Stimulated activated CD8-positive, alpha-beta memory T cell treated with anti-CD3 and anti-CD28 coated beads, Interleukin-4, amount 100 ng/mL, for 48 hours (primary cell): ENCODE measurements around the gene ZNF526.
A peak's percentile ranks its signal among the peaks of the same experiment; 100 is the strongest.

ENCODE experiments used
- DNase-seq: peaks from one replicate; pipeline ENCODE4 v3.0.0-alpha.2; 2020

ZNF526 gene

DNA sequence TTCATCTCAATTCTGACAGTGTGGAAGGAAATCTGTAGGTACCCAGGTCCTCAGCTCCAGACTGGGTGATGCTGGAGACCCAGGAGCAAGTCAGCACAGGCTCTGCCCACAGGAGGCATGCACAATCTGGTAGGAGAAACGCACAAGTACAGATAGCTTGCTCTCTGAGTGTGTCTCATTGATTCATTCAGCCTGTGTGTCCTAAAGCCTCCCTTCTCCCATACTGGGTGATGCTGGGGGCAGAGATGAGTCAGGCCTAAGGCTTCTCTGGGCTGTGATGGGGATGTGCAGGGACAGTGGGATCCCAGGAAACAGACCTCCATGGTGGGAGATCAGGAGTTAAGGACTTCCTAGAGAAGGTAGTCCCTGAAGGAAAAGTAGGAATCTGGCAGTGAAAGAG is 6.8 kb downstream of the ZNF526 start:
- no peak for DNase-seq

DNA sequence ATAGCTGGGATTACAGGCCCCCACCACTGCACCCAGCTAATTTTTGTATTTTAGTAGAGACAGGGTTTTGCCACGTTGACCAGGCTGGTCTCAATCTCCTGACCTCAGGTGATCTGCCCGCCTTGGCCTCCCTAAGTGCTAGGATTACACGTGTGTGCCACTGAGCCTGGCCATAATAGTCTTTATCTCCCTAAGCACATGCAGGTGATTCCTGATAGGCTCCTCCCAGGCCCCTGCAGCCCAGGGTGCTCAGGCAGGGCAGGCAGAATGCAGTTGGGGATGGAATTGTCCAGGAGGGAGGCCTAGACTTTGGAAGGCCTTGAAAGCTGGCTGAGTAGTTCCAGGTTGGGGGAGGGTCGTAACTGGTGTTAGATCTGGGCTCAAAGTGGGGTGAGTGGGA is 8.5 kb downstream of the ZNF526 start:
- no peak for DNase-seq

DNA sequence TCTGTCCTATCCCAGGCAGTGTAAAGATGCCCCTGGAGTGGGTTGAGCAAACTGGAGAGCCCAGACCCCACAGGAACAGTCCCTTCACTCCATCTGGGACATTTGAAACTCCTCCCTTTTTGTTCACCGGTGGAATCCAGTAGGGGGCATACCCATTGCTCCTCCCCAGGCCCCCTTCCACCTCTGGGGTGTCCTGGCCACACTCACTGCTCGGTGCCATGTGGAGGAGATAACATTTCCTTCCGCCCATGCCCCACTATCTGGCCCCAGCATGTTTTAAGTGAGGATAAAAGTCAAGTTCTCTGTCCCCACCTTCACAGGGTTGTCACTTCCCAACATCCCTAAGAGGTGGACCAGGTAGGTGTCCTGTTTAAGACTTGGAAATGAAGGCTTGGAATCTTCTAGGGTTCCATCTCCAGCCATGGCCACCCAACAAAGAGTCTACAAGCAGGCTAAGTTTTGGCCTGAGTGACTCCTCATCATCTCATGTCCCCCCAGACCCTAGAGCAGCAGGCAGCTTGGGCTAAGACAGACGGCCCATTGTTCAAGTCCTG is 9.3 kb downstream of the ZNF526 start:
- DNase-seq = no peak

DNA sequence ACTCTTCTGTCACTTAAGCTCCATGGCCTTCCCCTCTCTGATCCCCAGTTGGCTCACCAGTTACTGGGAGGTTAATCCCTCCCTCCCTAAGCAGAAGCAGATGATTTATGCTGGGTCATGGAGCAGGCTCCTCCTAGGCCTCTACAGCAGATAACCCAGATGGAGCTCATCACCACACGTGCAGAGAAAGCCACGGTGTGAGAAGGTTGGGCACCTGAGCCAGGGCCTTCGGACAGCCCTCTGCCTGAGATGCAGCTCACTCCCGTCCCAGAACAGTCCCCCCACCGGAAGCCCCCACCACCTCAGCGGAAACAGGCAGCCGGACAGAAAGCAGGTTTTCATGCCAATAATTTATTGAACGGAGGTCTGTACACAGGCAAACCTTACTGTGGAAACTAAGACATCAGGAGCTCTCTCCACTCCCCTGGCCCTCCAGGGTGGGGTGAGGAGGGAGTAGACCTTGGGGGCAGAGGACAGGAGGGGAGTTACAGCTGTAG is 9.8 kb downstream of the ZNF526 start:
- no peak for DNase-seq

DNA sequence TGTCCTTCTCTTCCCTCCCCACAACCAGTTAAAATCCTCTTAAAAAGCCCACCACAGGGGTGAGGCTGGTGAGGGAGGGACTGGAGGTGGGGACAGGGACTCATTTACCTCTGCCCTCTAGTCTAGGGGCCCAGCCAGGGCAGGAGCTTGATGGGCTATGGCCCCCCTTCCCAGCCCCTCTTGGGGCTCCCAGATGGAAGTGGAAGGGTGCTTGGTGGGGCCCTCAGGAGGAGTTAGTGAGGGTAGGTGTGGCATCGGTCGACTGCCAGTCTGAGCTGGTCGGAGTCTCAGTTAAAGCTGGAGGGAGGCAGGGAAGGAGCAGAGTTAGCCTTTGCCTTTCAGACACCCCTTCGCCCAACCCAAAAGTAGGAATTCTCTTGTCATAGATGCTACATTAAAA is 10.5 kb downstream of the ZNF526 start:
- no peak for DNase-seq

DNA sequence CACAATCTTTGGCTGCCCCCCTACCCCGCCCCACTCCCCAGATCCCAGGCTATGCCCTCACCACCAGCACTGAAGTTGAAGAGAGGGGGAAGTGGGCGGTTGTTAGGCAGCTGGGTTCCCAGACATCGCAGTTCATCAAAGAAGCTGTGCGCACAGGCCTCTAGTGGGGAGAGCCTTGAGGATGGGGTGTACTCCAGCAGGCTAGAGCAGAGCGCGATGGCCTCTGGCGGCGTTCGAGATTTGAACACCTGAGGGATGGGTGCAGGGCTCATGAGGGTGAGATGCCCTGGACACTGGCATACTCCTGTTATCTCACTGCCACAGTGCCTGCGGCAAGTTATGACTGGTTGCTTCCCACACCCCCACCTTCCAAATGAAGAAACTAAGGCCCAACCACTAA is 12.3 kb downstream of the ZNF526 start:
- no peak for DNase-seq

DNA sequence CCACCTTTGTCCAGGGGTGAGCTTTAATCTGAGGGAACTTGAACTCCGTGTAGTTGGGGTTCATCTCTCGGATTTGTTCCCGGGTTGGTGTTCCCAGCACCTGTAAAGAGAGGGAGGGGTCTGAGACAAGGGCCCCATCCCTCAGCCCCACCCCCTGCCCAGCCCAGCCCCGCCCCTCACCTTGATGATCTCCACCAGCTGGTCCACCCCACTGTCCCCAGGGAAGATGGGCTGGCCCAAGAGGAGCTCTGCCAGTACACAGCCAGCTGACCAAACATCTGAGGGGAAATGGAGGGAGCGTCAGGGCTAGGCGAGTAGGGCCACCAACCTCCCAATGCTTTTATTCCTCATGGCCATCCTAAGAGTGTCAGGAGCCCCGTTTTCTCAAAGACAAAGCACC is 13.0 kb downstream of the ZNF526 start:
- no peak for DNase-seq

DNA sequence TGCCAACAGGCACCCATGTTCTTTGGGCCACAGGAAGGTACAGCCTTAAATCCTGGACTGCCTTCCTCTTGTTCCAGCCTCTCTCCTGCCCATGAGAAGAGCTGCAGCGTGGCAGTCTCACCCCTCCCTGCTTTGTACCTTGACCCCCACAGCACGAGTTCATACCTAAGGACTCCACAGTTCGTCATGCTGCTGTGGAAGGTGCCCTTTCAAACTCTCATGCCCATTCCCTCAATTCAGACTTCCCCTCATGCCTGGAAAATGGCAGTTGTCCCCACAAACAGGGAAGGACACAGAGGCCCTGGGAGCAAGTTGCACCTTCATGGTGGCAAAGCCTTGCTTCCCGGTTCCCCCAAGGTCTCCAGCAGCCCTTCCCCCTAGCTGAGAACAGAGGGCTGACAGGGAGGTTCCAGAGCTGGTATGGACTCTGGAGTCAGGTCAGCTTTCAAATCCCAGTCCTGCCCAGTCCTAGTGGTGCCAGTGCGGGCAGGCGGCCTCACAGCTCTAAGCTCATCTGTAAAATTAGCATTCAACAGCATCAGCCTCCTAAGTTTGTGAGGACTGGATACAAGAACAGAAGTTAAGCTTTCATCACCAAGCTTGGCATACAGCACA is 13.7 kb downstream of the ZNF526 start:
- no peak for DNase-seq

DNA sequence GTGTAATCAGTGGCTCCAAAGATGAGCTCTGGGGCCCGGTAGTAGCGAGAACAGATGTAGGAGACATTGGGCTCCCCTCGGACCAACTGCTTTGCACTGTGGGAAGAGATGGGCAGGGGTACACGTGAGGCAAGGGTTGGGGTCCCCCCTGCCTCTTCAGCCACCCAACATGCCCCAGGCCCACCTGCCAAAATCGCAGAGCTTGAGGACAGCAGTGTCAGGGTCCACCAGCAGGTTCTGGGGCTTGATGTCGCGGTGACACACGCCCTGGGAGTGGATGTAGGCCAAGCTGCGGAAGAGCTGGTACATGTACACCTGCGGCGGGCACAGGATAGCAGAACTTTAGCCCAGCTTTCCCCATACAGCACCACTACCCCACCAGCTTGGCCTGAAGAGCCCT is 14.3 kb downstream of the ZNF526 start:
- DNase-seq = no peak

DNA sequence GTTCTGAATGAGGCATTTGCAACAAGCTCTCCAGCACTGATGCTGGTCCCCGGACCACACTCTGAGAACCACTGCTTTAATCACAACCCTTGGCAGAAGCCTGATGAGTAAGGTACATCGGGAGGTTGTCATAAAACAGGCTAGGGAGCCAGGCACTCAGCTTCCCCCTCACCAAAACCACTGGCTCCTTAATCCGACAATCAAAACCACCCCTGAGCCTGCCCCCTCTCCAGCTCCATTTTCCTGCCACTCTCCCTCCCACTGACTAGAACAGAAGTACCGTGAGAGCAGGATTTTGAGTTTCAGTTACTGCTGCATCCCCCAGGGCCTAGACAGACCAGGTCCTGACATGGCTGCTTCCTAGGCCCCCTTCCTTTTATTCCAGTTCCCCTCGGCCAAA is 15.1 kb downstream of the ZNF526 start:
- no peak for DNase-seq

DNA sequence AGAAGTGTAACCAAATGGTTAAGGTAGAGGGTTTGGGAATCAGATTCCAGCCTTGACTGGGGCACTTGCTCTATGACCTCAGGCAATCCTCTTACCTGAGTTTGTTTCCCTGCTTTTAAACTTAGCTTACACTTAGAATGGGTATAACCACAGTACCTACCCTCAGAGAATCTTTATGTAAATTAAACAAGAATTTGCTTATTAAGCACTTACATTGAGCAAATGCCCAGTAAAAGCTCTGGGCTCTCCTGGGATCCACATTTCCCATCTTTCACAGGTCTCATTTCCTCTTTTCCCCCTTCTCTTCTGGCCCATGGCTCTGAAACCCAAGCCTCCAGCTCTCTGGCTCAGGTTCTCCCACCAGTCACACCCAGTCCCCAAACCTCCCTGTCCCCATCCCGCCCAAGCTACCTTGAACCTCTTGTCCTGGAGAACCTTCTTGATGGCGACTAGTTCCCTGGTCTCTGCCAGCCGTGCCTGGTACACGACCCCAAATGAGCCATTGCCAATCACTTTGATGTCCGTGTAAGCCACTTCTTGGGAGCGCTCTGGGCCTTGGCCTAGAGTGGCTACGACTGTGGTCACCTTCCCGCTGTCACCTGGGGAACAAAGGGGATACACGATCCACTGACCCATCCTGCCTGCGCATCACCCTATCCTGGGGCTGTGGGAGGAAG is 19.6 kb downstream of the ZNF526 start:
- no peak for DNase-seq

DNA sequence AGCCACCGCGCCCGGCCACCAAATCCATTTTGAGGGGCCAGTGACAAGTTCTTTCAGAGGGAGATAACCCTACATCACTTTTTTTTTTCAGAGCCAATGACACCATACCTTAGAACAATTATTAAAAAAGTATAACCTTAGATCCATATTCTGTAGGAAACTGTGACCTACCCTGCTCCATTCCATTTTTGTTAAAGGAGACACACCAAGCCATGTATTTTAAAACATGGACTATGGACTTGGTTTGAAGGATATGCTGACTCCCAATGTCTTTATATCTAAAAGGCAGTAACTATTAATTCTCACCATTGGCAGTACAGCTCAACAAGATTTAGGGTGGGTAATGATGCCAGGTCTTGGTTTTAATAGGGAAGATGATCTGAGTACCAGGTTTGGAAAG is 21.2 kb downstream of the ZNF526 start:
- DNase-seq = no peak

DNA sequence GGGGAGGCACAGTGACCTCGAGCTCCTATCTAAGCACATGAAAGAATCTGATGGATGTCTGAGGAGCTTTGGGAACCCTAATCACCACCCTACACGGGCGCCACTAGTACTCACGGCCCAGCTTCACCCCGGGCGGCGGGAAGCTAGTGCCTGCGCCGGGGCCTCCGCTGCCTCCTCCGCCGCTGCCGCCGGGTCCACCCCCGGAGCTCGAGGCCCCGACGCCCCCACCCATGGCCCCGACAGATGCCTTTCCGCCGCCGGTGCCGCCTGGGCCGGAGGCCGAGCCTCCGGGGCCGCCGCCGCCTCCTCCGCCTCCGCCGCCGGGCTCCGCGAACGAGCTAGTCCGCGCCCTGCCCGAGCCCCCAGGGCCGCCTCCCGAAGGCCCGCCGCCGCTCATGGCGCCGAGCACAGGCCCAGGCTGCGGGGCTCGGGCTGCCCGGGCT is 22.0 kb downstream of the ZNF526 start:
- DNase-seq = no peak

DNA sequence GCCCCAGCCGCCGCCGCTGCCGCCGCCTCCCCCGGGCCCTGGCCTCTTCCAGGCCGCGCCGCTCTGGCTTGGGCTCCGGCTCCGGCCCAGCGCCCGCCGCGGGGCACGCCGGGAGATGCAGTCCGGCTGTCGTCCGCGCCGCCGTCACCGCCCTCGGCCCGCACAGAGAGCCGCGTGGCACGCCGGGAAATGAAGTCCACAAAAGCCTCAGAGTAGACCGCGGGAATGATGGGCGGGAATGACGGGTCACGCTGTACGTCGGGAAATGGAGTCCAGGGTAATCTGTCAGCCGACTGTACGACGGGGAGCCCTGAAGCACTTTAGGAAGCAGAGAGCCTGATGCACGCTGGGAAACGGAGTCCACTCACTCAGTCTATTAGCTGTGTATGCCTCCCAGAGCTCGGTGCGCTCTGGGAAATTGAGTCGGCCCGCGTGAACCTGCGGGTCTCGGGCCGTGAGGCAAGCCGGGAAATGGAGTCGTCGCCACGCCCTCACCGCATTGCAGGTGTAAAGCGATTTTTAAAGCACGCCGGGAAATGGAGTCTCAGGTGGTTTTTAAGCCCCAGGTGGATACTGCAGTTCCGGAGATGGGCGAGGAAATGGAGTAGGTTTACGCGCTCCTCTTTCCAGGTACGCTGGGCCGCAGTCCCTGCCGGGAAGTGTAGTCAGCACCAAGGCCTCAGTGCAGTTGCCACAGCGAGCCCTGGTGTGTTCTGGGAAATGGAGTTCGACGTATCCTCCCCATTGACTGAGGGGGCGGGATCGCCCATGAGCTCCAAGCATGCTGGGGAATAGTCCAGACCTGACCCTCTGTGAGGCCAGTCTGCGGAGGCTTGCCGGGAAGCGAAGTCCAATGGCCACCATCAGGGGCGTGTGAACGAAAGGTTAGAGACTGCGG is 22.6 kb downstream of the ZNF526 start, which contains the start of gene GSK3A:
Gene GSK3A, minus strand, starts transcription at position 91 of the 898 bp plus-strand sequence. CDS start 137 bp downstream, outside the sequence.
- peak; percentile 95 for DNase-seq

DNA sequence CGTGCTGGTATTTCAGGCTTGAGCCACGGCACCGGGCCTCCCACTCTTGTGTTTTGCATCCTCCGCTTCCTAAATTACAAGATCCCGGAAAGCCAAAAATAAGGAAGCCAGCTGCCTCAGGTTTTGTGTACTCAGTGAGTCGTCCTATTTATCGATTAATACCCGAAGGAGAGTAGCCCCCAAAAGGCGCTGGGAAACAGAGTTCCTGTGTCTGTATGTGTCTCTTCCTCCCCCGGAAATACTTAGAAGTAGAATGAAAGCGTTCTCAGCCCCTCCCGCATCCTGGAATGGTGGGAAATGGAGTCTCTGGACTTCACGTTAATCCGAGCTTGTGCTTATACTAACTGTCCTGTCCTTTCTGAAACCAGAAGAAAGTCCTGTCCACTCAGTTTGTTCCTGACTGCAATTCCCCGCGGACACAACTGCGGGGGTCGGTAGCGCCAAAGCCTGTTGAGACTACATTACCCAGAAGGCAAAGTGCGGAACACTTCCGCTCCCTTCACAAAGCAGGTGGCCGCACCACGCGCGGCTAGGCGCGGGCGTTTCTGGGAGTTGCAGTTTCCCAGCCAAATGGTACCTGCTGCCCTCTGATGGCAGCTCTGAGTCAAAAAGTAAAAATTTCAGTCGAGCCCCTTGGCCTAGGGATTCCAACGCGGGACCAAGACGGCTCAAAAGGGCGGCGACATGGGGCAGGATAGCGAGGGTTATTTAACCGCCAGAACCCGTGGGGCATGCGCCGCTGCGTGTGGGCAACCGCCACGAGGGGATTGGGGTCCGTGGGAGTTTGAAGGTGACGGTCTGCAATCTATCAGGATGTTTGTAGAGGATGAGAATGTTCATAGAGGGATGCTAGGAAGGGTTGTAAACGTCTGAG is 24.5 kb downstream of the ZNF526 start:
- peak; percentile 92 for DNase-seq

DNA sequence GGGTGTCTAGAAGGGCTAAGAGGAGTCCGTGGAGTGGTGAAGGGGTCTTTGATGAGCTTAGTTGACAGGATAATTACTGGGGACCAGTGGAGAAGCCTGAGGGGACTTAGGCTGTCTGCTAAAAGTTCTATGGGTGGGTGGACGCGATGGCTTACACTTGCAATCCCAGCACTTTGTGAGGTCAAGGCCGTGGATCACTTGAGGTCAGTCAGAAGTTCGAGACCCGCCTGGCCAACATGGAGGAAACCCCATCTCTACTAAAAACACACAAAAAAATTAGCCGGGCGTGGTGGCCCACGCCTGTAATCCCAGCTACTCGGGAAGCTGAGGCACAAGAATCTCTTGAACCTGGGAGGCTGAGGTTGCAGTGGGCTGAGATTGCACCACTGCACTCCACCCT is 25.1 kb downstream of the ZNF526 start:
- peak; percentile 31 for DNase-seq

DNA sequence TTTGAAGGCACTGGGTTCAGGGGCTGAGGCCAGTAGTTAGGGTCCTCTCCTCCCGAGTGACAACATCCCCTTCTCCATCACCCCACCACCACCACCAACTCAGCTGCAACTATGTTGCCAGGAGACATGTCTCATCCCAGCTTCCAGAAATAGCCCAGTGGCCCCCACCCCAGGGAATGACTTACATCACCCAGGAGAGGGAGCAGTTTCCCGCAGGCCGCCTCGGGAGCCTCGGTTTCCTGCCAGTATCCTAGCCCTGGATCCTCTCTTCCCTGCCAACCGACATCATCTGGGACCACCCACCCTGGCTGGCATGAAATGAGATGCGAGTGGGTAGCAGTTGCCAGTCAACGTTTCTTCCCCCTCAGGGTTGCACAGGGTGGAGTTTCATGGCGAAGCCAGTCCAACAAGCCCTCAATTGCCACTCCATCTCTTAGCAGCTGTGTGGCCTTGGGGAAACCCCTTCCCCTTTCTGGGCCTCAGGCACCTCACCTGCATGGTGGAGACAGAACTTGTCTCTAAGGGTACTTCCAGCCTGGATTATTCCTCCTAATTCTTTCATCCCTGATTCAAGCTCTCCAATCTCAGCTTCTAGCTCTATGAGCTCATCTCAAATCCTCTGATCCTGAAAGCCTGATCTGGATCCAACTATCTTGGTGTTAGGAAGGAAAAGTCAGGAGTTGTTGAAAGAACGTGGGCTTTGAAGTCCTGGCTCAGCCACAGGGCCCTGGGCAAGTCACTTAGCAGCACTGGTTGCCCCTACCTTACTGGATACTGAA is 26.2 kb downstream of the ZNF526 start:
- DNase-seq = no peak

DNA sequence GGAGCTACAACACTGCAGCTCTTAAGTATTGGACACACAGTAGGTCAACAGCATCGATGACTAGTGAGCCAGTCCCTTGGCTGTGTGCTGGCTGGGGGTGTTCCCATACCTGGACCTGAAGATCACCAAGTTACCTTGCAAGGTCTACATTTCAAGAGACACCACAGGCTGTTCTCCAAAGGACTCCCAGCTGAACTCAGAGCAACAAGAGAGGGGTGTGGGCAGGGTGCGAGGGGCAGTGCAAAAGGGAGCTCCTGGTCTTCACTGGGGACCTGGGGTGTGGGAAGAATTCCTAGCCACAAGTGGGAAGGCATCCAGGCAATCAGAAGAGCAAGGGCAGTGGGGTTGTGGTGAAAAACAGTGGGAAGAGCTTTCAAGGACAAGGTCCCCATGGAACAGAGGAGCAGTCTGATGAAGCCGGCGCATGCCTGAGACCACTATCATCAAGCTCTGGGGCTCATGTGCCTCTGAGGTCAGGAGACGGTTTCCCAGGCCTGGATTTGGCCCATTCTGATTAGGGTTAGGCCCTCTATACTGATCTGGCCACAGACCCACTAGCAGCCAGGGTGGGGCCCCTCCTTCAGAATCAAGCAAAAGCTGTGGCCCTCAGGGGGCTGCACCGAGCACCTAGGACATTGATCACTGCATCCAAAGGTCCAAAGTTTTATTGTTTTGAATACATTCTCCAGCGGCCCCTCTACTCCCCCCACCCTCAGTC is 27.0 kb downstream of the ZNF526 start:
- no peak for DNase-seq

DNA sequence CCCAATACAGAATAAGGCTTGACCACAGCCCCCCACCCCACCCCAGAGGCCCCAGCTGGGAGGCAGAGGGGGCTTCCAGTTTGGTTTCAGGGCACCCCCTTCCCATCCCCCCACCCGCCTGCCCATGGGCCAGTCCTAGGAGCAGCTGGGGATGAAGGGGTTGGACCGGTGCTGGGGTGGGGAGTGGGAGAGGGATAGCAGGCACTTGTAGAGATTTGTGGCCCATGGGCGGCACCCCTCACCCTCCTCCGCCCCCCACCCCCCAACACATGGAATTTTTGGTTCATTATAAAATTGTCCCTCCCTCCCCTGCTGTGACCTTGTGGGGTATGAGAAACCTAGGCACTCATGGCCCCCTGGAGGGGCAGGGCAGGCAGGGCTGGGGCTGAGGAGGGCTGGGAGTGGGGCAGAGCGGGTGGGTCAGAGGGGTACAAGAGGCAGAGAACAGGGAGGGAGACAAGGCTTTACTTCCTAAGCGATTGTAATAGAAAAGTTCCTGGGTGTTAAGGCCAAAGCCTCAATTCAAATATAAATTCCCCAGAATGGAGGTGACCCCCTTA is 27.6 kb downstream of the ZNF526 start:
- no peak for DNase-seq
